Fibroblast of villous mesenchyme (primary cell): Measurements from ENCODE around the gene MAN2B1. TPM values are rescaled to one million over a fixed set of nuclear protein-coding genes. Genes with fewer than 3 reads are reported as not detected.

Experiments
- DNase-seq: peaks from one replicate; pipeline ENCODE4 v3.0.0-alpha.2; 2010; ENCODE audit warnings: low read depth
- H3K4me3 ChIP-seq: 2 replicates; pipeline ENCODE4 v1.5.1; 2011; ENCODE audit warnings: low read depth, mild to moderate bottlenecking, low read length
- CTCF ChIP-seq: IDR thresholded peaks from 2 replicates; pipeline ENCODE4 v1.5.1; 2012; ENCODE audit warnings: low read depth, mild to moderate bottlenecking, low read length; ENCODE audit not compliant: insufficient read depth
- total RNA-seq: library from RNA; depleted of rRNA; stranded (reverse); fragments of >200 nt; gene quantifications from 2 replicates; pipeline ENCODE4 v1.2.3, GENCODE V29; 2012

MAN2B1 gene
- total RNA-seq, 1 donor = 22.9 TPM

GRCh38 chr19:12676928-12677327, 10.4 kb upstream of the MAN2B1 start:
- no peak overlapping the region for H3K4me3 ChIP-seq
- no peak for DNase-seq
- no peak for TF ChIP-seq CTCF

- no peak overlapping the region for H3K4me3 ChIP-seq
- peak; percentile 91 for TF ChIP-seq CTCF
- peak; percentile 70 for DNase-seq
Measured at GRCh38 chr19:12676384-12676792, 9.8 kb upstream of the MAN2B1 start.

GRCh38 chr19:12675940-12676339, 9.4 kb upstream of the MAN2B1 start:
- no peak for DNase-seq
- TF ChIP-seq CTCF = no peak
- H3K4me3 ChIP-seq = no peak overlapping the region

GRCh38 chr19:12675399-12675798, 8.9 kb upstream of the MAN2B1 start:
- no peak overlapping the region for H3K4me3 ChIP-seq
- no peak for DNase-seq
- TF ChIP-seq CTCF = no peak

- TF ChIP-seq CTCF = no peak
- no peak overlapping the region for H3K4me3 ChIP-seq
- no peak for DNase-seq
Measured at GRCh38 chr19:12672744-12673143, 6.2 kb upstream of the MAN2B1 start.

GRCh38 chr19:12670159-12670928, 3.8 kb upstream of the MAN2B1 start:
- TF ChIP-seq CTCF = no peak
- peak overlapping the region; percentile 89 for H3K4me3 ChIP-seq
- DNase-seq = no peak
